K562 (cell line): ENCODE data around the gene MMP1. TPM values are rescaled to one million over a fixed set of nuclear protein-coding genes. Genes with fewer than 3 reads are reported as not detected.

Experiments used
- ATAC-seq: fragments of 200-7000 bp; cut with Tn5 transposase; 3 replicates; pipeline ENCODE4 v1.9.1; 2020; ENCODE audit warnings: moderate library complexity
- BruUV-seq: library from RNA; stranded (reverse); fragments of 400-500 nt; replicated peaks from 2 replicates; lab custom pipeline; 2021; lab: Mats Ljungman, UMichigan
- CTCF ChIA-PET: fragments of 300-600 bp; formaldehyde crosslinking; extraction: SDS; loops from one replicate; lab custom pipeline; 2021; ENCODE audit warnings: low intra/inter-chr PET ratio; lab: Yijun Ruan, JAX
- POLR2A ChIA-PET: fragments of 300-600, 350-650 bp; sonication (Branson Sonifier 250); formaldehyde crosslinking; extraction: SDS; loops from one replicate; lab custom pipeline; 2021; ENCODE audit warnings: antibody characterized with exemption, inconsistent platforms; lab: Yijun Ruan, JAX
- DNase-seq, 4 experiments: peaks; one replicate each; pipeline versions ENCODE4 v3.0.0 to v3.0.0-alpha.2; 2011 to 2018; ENCODE audit warnings: low spot score in 3 of 4, mixed read lengths in 3 of 4; ENCODE audit errors: extremely low read depth in 1 of 4
- FAIRE-seq: peaks from 2 replicates; lab custom pipeline; 2011; peaks lifted over from hg19 to GRCh38; lab: Jason Lieb, UNC
- H2AFZ ChIP-seq: 2 replicates; pipeline ENCODE4 v1.6.0; 2011; ENCODE audit warnings: low read depth, low read length, control low read depth, inconsistent platforms
- H3K27ac ChIP-seq: fragments of 200-600 bp; 3 replicates; pipeline ENCODE4 v1.8.0; 2011; ENCODE audit warnings: low read depth, mild to moderate bottlenecking, control low read depth, inconsistent platforms, low read length, moderate library complexity, mixed read lengths; ENCODE audit errors: extremely low read depth
- H3K27me3 ChIP-seq, 2 experiments: fragments of 300-600 bp in 1 of 2; 2 replicates in 1 of 2; 3 replicates in 1 of 2; pipeline versions ENCODE4 v1.6.0 to v1.8.0; 2011; ENCODE audit warnings: inconsistent platforms in 2 of 2, low read length in 2 of 2, mild to moderate bottlenecking in 1 of 2, mixed read lengths in 1 of 2, moderate library complexity in 1 of 2; ENCODE audit not compliant: control insufficient read depth in 2 of 2, insufficient read depth in 2 of 2
- H3K36me3 ChIP-seq: fragments of 300-600 bp; 3 replicates; pipeline ENCODE4 v1.8.0; 2011; ENCODE audit warnings: mild to moderate bottlenecking, low read length, inconsistent platforms; ENCODE audit not compliant: control insufficient read depth, insufficient read depth
- H3K4me1 ChIP-seq, 2 experiments: fragments of 200-600 bp in 1 of 2; replicated peaks in 1 of 2; 2 replicates in 1 of 2; 3 replicates in 1 of 2; pipeline versions ENCODE4 v1.5.1 to v1.8.0; 2011; ENCODE audit warnings: inconsistent platforms in 2 of 2, low read length in 2 of 2, mild to moderate bottlenecking in 1 of 2, mixed read lengths in 1 of 2, moderate library complexity in 1 of 2; ENCODE audit not compliant: control insufficient read depth in 2 of 2, insufficient read depth in 2 of 2
- H3K4me2 ChIP-seq: 2 replicates; pipeline ENCODE4 v1.6.1; 2011; ENCODE audit warnings: low read length, control low read depth, inconsistent platforms, mixed read lengths; ENCODE audit not compliant: insufficient read depth
- H3K4me3 ChIP-seq: fragments of 200-600 bp; sonication (generic), shearing (Covaris generic); 2 replicates; pipeline ENCODE4 v1.5.1; 2016; ENCODE audit warnings: control low read depth, inconsistent platforms
- H3K79me2 ChIP-seq: fragments of 200-600 bp; 3 replicates; pipeline ENCODE4 v1.8.0; 2011; ENCODE audit warnings: low read length, inconsistent platforms; ENCODE audit not compliant: control insufficient read depth, insufficient read depth
- H3K9ac ChIP-seq, 2 experiments: 2 replicates each; pipeline versions ENCODE4 v1.6.0 to v1.6.1; 2011; ENCODE audit warnings: low read depth in 2 of 2, low read length in 2 of 2, control low read depth in 1 of 2, inconsistent platforms in 1 of 2, mild to moderate bottlenecking in 1 of 2, mixed read lengths in 1 of 2; ENCODE audit not compliant: insufficient read depth in 1 of 2
- H3K9me1 ChIP-seq: one replicate; pipeline ENCODE4 v1.6.0; 2011; ENCODE audit warnings: inconsistent platforms, mild to moderate bottlenecking, low read length, moderate library complexity; ENCODE audit not compliant: control insufficient read depth, insufficient read depth
- H3K9me3 ChIP-seq: replicated peaks from 2 replicates; pipeline ENCODE4 v1.5.1; 2011; ENCODE audit warnings: low read depth, low read length, inconsistent platforms; ENCODE audit not compliant: control insufficient read depth, insufficient read depth
- H4K20me1 ChIP-seq: replicated peaks from 2 replicates; pipeline ENCODE4 v1.6.1; 2011; ENCODE audit warnings: low read length, inconsistent platforms, mixed read lengths; ENCODE audit not compliant: control insufficient read depth, insufficient read depth
- ASH1L ChIP-seq: fragments of 450-650 bp; IDR thresholded peaks from 2 replicates; pipeline ENCODE4 v1.6.1; 2018; ENCODE audit warnings: borderline replicate concordance, mild to moderate bottlenecking, low read depth; ENCODE audit not compliant: partially characterized antibody
- COPS2 ChIP-seq: fragments of 450-650 bp; conservative IDR thresholded peaks from 2 replicates; pipeline ENCODE4 v1.6.1; 2016; ENCODE audit warnings: mild to moderate bottlenecking, moderate library complexity
- DLX4 ChIP-seq: fragments of 250-450 bp; sonication (Bioruptor Pico); IDR thresholded peaks from 2 replicates; pipeline ENCODE4 v1.6.1; 2021; ENCODE audit warnings: mild to moderate bottlenecking
- FOXK1 ChIP-seq: sonication (generic); formaldehyde crosslinking; IDR thresholded peaks from 2 replicates; pipeline ENCODE4 v1.8.0; 2022; ENCODE audit warnings: missing genetic modification reagents, mild to moderate bottlenecking, borderline replicate concordance
- GATA2 ChIP-seq: sonication (generic); formaldehyde crosslinking; IDR thresholded peaks from 2 replicates; pipeline ENCODE4 v1.4.0; 2020; ENCODE audit warnings: mild to moderate bottlenecking, missing genetic modification reagents
- IRF2 ChIP-seq: sonication (generic); formaldehyde crosslinking; IDR thresholded peaks from 2 replicates; pipeline ENCODE4 v1.8.1; 2022; ENCODE audit warnings: mild to moderate bottlenecking, missing genetic modification reagents
- KDM1A ChIP-seq, 2 experiments: fragments of 450-650 bp; IDR thresholded peaks; 2 replicates each; pipeline ENCODE4 v1.6.1; 2016; ENCODE audit warnings: mild to moderate bottlenecking in 2 of 2
- KLF10 ChIP-seq: fragments of 250-450 bp; sonication (Bioruptor Pico); IDR thresholded peaks from 2 replicates; pipeline ENCODE4 v1.6.1; 2021; ENCODE audit warnings: matching md5 sums
- MAFK ChIP-seq: IDR thresholded peaks from 2 replicates; pipeline ENCODE4 v1.6.1; 2011; ENCODE audit warnings: low read length, improper control_type of control experiment
- MITF ChIP-seq: IDR thresholded peaks from 2 replicates; pipeline ENCODE4 v1.6.1; 2014; ENCODE audit warnings: antibody characterized with exemption
- MXI1 ChIP-seq: IDR thresholded peaks from 2 replicates; pipeline ENCODE4 v1.6.1; 2011; ENCODE audit warnings: low read depth, mild to moderate bottlenecking, improper control_type of control experiment, low read length
- NFE2L1 ChIP-seq: fragments of 450-650 bp; IDR thresholded peaks from 2 replicates; pipeline ENCODE4 v1.6.1; 2016; ENCODE audit warnings: missing genetic modification characterization, low read depth, mild to moderate bottlenecking, missing compliant biosample characterization, moderate library complexity, borderline replicate concordance
- RAD21 ChIP-seq, 2 experiments: fragments of 250-450 bp in 1 of 2; fragments of 450-650 bp in 1 of 2; sonication (Bioruptor Pico) in 1 of 2; formaldehyde crosslinking in 1 of 2; IDR thresholded peaks in 1 of 2; conservative IDR thresholded peaks in 1 of 2; 2 replicates each; pipeline versions ENCODE4 v1.4.0 to v1.8.0; 2020 to 2022; ENCODE audit warnings: mild to moderate bottlenecking in 2 of 2, moderate library complexity in 1 of 2
- RBBP5 ChIP-seq: fragments of 200-600 bp; sonication (generic); IDR thresholded peaks from 2 replicates; pipeline ENCODE4 v1.6.1; 2012; ENCODE audit warnings: borderline replicate concordance, mild to moderate bottlenecking, low read length, control low read depth, inconsistent platforms; ENCODE audit not compliant: insufficient read depth, poor library complexity, severe bottlenecking
- ZC3H4 ChIP-seq: sonication (generic); formaldehyde crosslinking; IDR thresholded peaks from 2 replicates; pipeline ENCODE4 v1.9.0; 2021; ENCODE audit warnings: missing genetic modification reagents, borderline replicate concordance
- ZFP1 ChIP-seq: fragments of 450-650 bp; formaldehyde crosslinking; IDR thresholded peaks from 2 replicates; pipeline ENCODE4 v1.4.0; 2020; ENCODE audit warnings: mild to moderate bottlenecking, mixed read lengths
- ZFP36 ChIP-seq: fragments of 150-350 bp; IDR thresholded peaks from 2 replicates; pipeline ENCODE4 v1.6.1; 2018; ENCODE audit warnings: low read length, low read depth; ENCODE audit not compliant: partially characterized antibody
- ZMIZ1 ChIP-seq, 2 experiments: fragments of 150-350 bp in 1 of 2; IDR thresholded peaks; 2 replicates each; pipeline ENCODE4 v1.6.1; 2012 to 2016; ENCODE audit warnings: low read depth in 2 of 2, low read length in 2 of 2, mild to moderate bottlenecking in 1 of 2, moderate library complexity in 1 of 2
- ZSCAN32 ChIP-seq: fragments of 450-650 bp; formaldehyde crosslinking; IDR thresholded peaks from 2 replicates; pipeline ENCODE4 v1.4.0; 2020; ENCODE audit warnings: mild to moderate bottlenecking, moderate library complexity
- WGBS: fragments of 100-300 bp; shearing (Covaris generic); methylation state at CpG from one replicate; pipeline ENCODE4 v1.1.6; 2016; ENCODE audit warnings: low coverage, mixed read lengths; ENCODE audit not compliant: insufficient coverage; ENCODE audit errors: missing lambda C conversion rate; 5-methylcytosine and 5-hydroxymethylcytosine counted together
- in situ Hi-C: fragments of 300-500 bp; cut with MboI; formaldehyde crosslinking; loops from 4 replicates; pipeline ENCODE4 v1.15.0; 2018; ENCODE audit warnings: inconsistent platforms, mixed read lengths
- intact Hi-C: fragments of 100-400 bp; cut with micrococcal nuclease; formaldehyde crosslinking; loops from 2 replicates; pipeline ENCODE4 v1.14.2; 2022
- polyA plus RNA-seq, 8 experiments: library from polyadenylated mRNA; depleted of rRNA in 4 of 8; stranded (reverse) in 5 of 8; unstranded in 3 of 8; fragments of >200 nt; fragmentation: Nextera tagmentation in 2 of 8; fragmentation: Illumina TruSeq in 1 of 8; extraction: Ambion mirVana in 2 of 8; extraction: Trizol in 1 of 8; gene quantifications; 2 replicates each; pipeline versions ENCODE4 v1.2.1 to v1.2.3, GENCODE V29; 2011 to 2014; ENCODE audit warnings: inconsistent platforms in 1 of 8, missing spikeins in 1 of 8
- total RNA-seq, 7 experiments: library from RNA; depleted of rRNA in 6 of 7; stranded (reverse); fragments of >200 nt in 6 of 7; fragmentation: Illumina TruSeq in 2 of 7; extraction: Trizol in 2 of 7; gene quantifications; 2 replicates each; pipeline versions ENCODE4 v1.2.1 to v1.2.3, GENCODE V29; 2011 to 2021; ENCODE audit warnings: low replicate concordance in 1 of 7

MMP1 gene
- total and polyA plus RNA-seq, 9 of the 15 experiments (the other 6 are each of a cell fraction or from before 2014, with no cell fraction given) = 0.06 to 0.33 (median 0.15) TPM; not detected in 2

GRCh38 chr11:102773386-102773785, 24.6 kb downstream of the MMP1 start:
- in situ Hi-C loops = no loop called here
- no peak for DNase-seq
- ChIA-PET CTCF (no interaction called here), POLR2A (no interaction called here)
- Histone ChIP-seq H3K79me2 (no peaks in the 10 kb centered on the region), H2AFZ (no peak overlapping the region), H3K4me1 (no peaks in the 10 kb centered on the region), H3K36me3 (no peaks in the 10 kb centered on the region), H3K9me1 (no peaks in the 10 kb centered on the region), H3K9me3 (no peaks in the 10 kb centered on the region), H3K4me3 (no peak overlapping the region), H4K20me1 (no peaks in the 10 kb centered on the region), H3K4me2 (no peak overlapping the region), H3K9ac (no peak overlapping the region), H3K27ac (no peak overlapping the region), H3K27me3 (no peaks in the 10 kb centered on the region)
- WGBS = 3% methylated on average over 4 of the region's 4 CpGs
- intact Hi-C loops = no loop called here
- FAIRE-seq = no peak
- ATAC-seq = no peak
- BruUV-seq = no TSS peak
- TF ChIP-seq ZC3H4 (CRISPR knock-in tag) = no peak
- TF ChIP-seq KDM1A (IDR thresholded peaks at IDR 0.05) = no peak
- no peak for TF ChIP-seq MAFK
- TF ChIP-seq KLF10 (CRISPR knock-in tag) = no peak
- TF ChIP-seq ZSCAN32 (CRISPR knock-in tag) = no peak
- TF ChIP-seq ZFP1 (CRISPR knock-in tag) = no peak
- TF ChIP-seq IRF2 (CRISPR knock-in tag) = no peak
- TF ChIP-seq ASH1L = no peak
- no peak for TF ChIP-seq GATA2 (CRISPR knock-in tag)
- no peak for TF ChIP-seq ZMIZ1 (IDR thresholded peaks at IDR 0.05; ENCODE audit: low read depth in 2 of 2, low read length in 2 of 2)
- TF ChIP-seq MXI1 = no peak
- no peak for TF ChIP-seq ZFP36
- TF ChIP-seq NFE2L1 (tag) = no peak
- no peak for TF ChIP-seq FOXK1
- no peak for TF ChIP-seq COPS2
- no peak for TF ChIP-seq DLX4 (CRISPR knock-in tag)
- no peak for TF ChIP-seq MITF
- TF ChIP-seq RBBP5 = no peak
- no peak for TF ChIP-seq RAD21 (CRISPR knock-in tag; conservative IDR thresholded peaks at IDR 0.05 in 1 of 2, IDR thresholded peaks at IDR 0.05 in 1 of 2)
